H1 (cell line): ENCODE data around the gene C5orf15. TPM values are rescaled to one million over a fixed set of nuclear protein-coding genes. Genes with fewer than 3 reads are reported as not detected.

Source experiments
- CBX8 ChIP-seq: fragments of 300-800, 300-1000 bp; sonication (generic); IDR thresholded peaks from 2 replicates; pipeline ENCODE4 v1.7.1; 2016; ENCODE audit warnings: low read depth, low read length, borderline replicate concordance
- CHD1 ChIP-seq: IDR thresholded peaks from 2 replicates; pipeline ENCODE4 v1.6.1; 2012; ENCODE audit warnings: low read depth, low read length, improper control_type of control experiment
- CHD2 ChIP-seq: IDR thresholded peaks from 2 replicates; pipeline ENCODE4 v1.6.1; 2012; ENCODE audit warnings: low read length, improper control_type of control experiment
- CHD7 ChIP-seq: fragments of 300-600 bp; sonication (generic); IDR thresholded peaks from 2 replicates; pipeline ENCODE4 v1.7.1; 2012; ENCODE audit warnings: low read length, moderate library complexity, mild to moderate bottlenecking, inconsistent platforms; ENCODE audit not compliant: insufficient replicate concordance
- CTCF ChIP-seq, 3 experiments: IDR thresholded peaks; 1 replicate in 2 of 3; 2 replicates in 1 of 3; pipeline versions ENCODE4 v1.5.1 to v1.6.1; 2011; ENCODE audit warnings: low read length in 3 of 3, mild to moderate bottlenecking in 3 of 3, inconsistent platforms in 2 of 3, low read depth in 1 of 3, moderate library complexity in 1 of 3; ENCODE audit not compliant: insufficient read depth in 1 of 3; ENCODE audit errors: control extremely low read depth in 1 of 3
- FOSL1 ChIP-seq: IDR thresholded peaks from 2 replicates; pipeline ENCODE4 v1.6.1; 2011; ENCODE audit warnings: mild to moderate bottlenecking, low read depth, low read length, moderate library complexity; ENCODE audit not compliant: insufficient read depth
- GTF2F1 ChIP-seq: IDR thresholded peaks from 2 replicates; pipeline ENCODE4 v1.6.1; 2012; ENCODE audit warnings: low read depth, low read length, improper control_type of control experiment, borderline replicate concordance
- SIX5 ChIP-seq: IDR thresholded peaks from 2 replicates; pipeline ENCODE4 v1.6.1; 2011; ENCODE audit warnings: mild to moderate bottlenecking, low read depth, low read length
- TBP ChIP-seq: IDR thresholded peaks from 2 replicates; pipeline ENCODE4 v1.6.1; 2011; ENCODE audit warnings: low read depth, low read length, improper control_type of control experiment
- polyA plus RNA-seq, 7 experiments: library from polyadenylated mRNA; depleted of rRNA in 3 of 7; stranded (reverse) in 5 of 7; unstranded in 2 of 7; fragments of >200 nt in 5 of 7; fragments of 200-250 nt in 2 of 7; gene quantifications; 1 replicate in 5 of 7; 2 replicates in 1 of 7; 4 replicates in 1 of 7; pipeline versions ENCODE4 v1.2.1 to v1.2.3, GENCODE V29; 2011 to 2013; ENCODE audit warnings: missing spikeins in 2 of 7, mixed read lengths in 2 of 7
- total RNA-seq: library from RNA; stranded (reverse); fragmentation: NEBNext Ultra II Directional; extraction: Animal tissue kit (Norgen Biotek cat#: 25700); gene quantifications from 2 replicates; pipeline ENCODE4 v1.2.1, GENCODE V29; 2021

The C5orf15 gene
- total and polyA plus RNA-seq, 2 of the 8 experiments (the other 6 are each of a cell fraction or from before 2014, with no cell fraction given): 31.7 to 39.3 TPM

- TF ChIP-seq CHD7: no peak
- TF ChIP-seq CTCF (IDR thresholded peaks at IDR 0.05; ENCODE audit: control extremely low read depth in 1 of 3, insufficient read depth in 1 of 3, low read depth in 1 of 3, low read length in 3 of 3): peak in 2 of 3 experiments; percentile 67 to 83; a peak in 3 of 4 replicates
- no peak for TF ChIP-seq TBP
- no peak for TF ChIP-seq FOSL1
- no peak for TF ChIP-seq CHD1
- no peak for TF ChIP-seq CHD2
- TF ChIP-seq SIX5: no peak
- no peak for TF ChIP-seq CBX8
- no peak for TF ChIP-seq GTF2F1
Observed at GRCh38 chr5:133996683-133997252, 28.3 kb upstream of the C5orf15 start (continued).
